Measurements from ENCODE around the gene SF3B4. TPM values are rescaled to one million over a fixed set of nuclear protein-coding genes. Genes with fewer than 3 reads are reported as not detected.

The SF3B4 gene
- total RNA-seq, 1 experiment from 2014 or later = 35.8 TPM

DNA sequence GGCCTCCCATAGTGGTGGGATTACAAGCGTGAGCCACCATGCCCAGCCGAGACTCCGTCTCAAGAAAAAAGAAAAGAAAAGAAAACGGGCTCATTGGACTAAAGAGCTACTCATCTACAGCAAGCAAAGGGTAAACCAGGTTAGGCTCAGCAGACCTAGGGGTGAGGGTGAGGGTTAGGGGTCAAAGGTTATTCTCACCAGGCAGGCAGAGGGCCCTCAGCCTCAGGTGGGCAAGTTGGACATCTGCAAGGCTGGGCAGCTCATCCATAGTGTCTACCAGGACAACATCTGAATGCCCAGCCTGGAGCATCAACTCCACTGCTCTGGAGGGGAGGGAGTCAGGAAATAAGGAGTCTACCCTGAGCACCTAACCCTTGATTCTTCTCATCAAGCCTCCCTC lies 5.6 kb upstream of the SF3B4 start:
- DNase-seq (ENCODE audit: low read depth) = no peak

DNA sequence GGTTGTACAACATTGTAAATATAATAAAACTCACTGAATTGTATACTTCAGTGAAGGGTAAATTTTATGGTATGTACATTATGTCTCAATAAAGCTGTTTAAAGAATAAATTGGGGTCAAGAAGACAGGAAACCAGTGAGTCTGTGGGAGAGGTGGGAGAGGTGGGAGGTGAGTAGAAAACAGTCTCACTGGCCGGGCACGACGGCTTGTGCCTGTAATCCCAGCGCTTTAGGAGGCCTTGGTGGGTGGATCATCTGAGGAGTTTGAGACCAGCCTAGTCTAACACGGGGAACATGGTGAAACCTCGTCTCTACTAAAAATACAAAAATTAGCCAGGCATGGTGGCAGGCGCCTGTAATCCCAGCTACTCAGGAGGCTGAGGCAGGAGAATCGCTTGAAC lies 4.9 kb upstream of the SF3B4 start:
- no peak for DNase-seq (ENCODE audit: low read depth)

DNA sequence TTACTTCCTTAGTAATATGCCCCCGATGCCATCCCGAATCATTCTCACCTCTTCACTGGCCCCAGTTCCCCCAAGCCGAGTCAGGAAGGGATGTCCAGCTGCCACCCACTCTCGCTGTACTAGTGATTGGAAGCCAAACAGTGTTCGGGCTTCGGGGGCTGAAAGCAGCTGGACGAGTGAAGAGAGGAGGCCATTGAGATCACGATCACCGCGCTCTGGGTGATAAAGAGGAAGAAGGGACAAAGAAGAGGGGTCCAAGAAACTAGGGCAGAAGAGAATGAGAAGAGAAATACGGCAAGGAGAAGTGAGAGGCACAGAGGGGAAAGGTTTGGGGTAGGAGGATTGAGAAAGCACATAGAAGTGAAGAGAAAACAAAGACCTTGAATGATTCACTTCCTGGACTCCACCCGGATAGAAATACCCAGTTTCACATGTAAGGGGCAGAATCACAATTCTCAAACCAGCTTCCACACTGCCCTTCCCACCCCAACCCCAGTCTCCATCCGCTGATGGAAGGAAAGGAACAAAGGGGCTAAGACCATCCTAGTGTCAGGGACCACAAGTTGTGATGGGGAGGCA lies 3.7 kb upstream of the SF3B4 start:
- peak; percentile 77 for DNase-seq (ENCODE audit: low read depth)

DNA sequence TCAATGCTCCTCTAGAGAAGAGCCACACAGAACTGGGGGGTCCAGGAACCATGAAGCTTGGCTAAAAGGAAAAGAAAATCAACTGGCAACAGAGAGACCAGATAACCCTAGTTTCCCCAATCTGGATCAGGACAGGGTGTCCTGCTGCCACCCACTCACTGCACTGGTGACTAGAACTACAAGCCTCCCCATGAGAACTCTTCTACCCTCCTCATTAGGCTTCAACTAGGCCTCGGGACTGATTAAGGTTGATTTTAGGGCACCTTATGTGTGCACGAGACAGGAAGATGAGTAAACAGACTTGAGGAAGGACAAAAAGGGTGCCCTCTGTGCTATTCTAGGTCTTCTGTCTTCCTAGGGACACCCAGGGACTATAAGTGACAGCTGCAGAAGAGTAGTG lies 2.3 kb upstream of the SF3B4 start:
- no peak for DNase-seq (ENCODE audit: low read depth)

DNA sequence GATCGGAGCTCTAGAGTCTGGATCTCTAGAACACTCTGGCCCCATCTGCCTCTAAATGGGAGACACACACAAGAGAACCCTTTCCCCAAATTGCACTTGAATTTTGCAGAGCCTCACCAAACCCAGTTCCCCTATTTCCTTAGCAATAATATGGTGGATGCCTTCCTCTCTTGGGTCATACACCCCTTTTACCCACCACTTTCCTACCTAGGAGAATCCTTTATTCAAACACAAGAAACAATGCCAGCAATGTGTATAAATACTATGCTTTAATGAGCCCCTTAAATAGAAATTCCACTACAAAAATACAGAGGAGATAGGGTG lies 760 bp upstream of the SF3B4 start:
- DNase-seq (ENCODE audit: low read depth) = no peak

DNA sequence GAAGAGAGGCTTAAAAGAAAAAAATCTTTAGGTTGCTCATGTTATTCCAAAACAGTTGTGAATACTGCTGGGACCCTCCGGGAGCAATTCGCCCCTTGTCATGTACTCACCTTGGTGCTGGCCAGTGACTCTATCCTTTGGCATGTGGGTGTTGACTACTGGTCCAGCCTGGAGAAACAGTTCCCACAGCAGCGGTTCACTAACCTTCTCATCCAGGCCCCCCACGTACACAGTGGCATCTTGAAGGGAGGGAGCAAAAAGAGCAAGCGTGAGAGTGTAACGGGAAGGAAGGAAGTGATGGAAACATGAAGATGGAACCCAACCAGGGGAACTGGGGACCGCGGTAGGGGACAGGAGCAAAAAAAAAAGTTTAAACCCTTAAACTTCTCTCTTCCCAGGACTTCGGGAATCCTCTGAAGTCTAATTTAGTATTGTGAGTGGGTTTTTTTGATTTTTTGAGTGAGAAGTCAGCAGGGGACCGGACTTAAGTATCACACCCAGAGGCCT lies 494 bp downstream of the SF3B4 start:
- DNase-seq (ENCODE audit: low read depth) = peak; percentile 21

DNA sequence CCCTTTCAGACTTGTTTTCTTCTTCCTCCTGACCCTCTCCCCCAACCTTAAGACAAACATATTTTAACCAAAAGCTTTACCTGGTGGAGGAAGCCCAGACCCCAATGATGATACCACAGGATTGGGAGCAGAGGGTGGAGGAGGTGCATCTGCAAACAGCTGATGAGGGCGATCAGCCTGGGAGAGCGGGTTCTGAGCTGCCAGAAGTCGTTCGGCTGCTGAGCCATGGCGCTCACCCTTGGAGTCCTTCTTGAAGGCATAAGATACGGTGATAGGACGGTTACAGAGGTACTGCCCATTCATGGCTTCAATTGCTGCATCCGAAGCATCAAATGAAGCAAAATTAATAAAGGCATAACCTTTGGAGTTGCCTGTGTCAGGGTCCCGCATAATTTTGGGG lies 1.3 kb downstream of the SF3B4 start:
- no peak for DNase-seq (ENCODE audit: low read depth)

DNA sequence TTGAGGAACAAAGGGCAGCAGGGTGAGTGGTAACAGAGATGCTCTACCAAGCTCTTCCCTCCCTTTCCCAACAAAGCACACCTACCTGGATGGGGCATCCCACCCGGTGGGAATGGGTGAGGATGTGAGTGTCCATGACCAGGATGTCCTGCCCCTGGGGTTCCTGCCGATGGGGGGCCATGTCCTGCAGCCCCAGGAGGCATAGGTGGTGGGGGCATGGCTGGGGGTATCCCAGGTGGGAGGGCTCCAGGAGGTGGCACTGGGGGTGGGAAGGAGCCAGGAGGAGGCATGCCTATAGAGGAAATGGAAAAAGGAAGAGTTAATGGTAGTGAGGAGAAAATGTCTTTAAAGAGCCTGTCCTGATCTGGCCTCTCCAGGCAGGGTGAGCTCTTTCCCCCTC lies 1.9 kb downstream of the SF3B4 start:
- no peak for DNase-seq (ENCODE audit: low read depth)

DNA sequence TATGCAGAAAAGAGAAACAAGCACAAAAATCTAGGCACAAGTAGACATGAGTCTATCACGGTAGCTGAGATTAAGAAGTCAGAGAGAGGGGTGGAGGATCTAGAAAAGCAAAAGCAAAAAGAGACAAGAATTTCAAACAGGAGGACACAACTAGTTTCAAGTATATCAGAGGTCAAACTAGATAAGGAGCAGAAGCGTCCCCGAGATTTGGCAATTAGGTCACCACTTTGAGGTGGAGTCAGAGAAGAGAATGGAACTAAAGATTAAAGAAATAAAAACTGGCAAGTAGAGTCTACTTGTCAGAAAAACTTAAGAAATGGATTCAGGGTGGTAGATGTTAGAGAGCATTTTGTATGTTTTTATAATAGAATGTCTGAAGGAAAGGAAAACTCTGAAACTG lies 2.3 kb downstream of the SF3B4 start:
- no peak for DNase-seq (ENCODE audit: low read depth)

DNA sequence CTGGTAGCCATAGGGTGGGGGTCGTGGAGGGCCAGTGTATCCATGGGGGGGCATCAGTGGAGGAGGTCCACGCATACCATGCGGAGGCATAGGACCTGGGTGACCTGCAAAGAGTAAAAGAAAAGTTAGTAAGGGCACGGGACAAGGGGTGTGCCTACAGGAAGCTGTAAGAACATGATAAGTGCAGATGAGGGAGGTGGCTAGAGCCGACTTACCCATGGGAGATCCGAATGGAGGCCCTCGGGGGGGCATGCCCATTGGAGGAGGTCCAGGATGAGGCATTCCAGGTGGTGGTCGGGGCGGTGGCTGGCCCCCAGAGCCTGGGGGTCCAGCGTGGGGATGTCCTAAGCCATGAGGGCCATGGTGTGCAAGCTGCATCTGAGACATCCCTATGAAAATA lies 4.0 kb downstream of the SF3B4 start:
- no peak for DNase-seq (ENCODE audit: low read depth)

DNA sequence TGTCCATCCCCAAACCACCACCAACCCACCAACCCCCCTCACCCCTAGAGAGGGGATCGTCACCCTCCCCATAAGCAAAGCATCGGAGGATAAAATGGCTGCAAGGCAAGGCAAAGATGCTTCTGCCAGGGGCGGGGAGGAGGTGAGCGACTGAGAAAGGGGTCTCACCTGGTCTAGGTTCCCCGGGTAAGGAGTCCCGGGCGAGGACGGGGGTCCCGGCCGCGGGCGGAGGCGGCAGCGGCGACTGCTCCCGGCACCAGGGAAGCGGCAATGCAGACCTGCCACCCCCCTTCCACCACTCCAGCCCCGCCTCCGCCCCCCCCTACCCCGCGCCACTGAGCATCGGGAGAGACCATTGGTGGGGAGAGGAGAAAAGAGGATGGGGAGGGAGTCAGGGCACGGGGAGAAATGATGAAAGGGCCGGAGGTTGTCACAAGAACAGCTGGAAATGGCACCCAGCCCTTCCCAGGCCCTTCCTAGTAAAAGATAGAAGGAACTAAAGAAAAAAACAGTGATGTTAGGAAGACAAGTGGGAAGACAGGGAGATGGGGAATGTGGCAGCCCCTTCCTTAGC lies 9.9 kb downstream of the SF3B4 start, which contains the start of gene SV2A:
TSS of gene SV2A (minus strand) at position 274 of the 574 bp plus-strand sequence. CDS start 4,004 bp downstream, outside the sequence.
- peak; percentile 53 for DNase-seq (ENCODE audit: low read depth)

DNA sequence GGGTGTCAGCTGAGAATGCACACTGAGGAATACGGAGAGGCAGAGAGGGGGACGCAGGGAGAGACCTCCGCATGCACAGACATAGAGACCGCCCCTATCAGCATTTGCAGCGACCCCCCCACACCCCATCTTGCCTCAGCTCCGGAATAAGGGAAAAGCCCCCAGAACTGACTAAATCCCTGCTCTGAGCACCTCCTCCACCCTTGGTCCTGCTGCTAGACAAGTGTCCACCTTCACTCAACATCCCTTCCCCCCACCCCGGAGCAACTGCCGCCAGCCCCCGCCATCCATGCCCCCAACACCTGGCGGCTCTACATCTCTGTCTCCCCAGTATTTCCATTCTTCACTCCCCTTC lies 10.7 kb downstream of the SF3B4 start:
- no peak for DNase-seq (ENCODE audit: low read depth)

DNA sequence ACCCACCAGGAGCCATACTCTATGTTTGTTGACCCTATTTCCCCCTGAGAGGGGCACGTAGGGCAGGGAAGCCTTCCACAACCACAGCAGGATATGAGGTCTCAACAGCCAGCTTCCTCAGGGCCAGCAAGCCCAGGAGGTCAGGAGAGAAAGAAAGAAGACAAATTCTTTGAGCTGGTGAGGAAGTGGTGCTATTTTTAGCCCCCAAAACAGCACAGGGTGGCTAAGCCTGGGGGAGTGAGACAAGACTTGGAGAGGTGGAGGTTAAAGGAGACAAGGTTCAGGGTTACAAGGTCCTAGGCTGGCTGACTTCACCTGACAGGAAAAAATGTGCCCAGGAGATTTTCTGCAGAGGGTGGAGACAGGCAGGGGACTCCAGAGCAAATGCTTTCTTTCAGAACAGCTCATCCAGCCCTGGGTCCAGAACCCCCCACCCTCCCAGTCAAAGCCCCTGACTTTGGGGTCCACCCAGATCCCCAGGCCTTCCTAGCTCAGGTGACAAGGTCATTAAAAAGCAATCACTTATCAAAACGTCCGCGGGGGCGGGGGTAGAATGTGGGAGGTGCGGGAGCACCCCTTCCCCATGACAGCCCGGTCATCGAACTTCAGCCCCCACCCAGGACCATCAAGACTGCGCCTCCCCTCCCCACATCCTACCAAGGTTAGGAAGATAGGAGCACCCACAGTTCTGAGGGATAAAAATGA lies 11.3 kb downstream of the SF3B4 start:
- DNase-seq (ENCODE audit: low read depth) = no peak

DNA sequence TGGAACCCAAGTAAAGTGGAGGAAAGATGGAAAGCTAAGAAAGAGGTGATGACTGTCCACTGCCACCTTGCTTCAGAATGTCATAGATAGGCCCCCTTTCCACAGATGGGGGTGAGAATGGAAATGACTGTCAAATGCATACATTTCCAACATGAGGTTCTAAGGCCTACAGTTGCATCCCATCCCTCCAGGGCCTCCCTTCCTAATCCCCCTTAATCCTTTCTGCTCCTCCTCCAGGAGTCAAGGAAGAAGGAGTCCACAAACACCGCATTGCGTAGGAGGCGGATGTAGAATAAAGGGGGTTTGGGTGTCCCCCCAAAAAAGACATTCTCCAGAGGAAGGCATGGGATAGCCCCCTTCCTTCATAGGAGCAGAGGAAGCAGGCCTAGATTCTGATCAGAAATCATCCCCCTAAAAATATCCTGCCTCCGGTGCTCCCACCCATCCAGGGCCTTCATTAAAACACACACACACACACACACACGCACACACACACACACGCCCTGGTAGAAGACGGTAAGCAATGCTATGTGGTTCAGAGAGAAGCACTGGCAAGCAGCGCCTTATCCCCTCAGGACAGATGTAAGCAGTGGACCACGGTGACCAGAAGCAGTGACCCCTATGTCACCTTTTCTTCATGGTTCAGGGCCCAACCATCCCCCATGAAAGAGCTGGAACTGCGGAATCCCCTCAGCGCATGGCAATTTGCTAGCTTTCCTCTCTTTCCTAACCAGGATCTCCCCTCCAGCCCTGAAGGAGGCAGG lies 12.0 kb downstream of the SF3B4 start:
- no peak for DNase-seq (ENCODE audit: low read depth)

DNA sequence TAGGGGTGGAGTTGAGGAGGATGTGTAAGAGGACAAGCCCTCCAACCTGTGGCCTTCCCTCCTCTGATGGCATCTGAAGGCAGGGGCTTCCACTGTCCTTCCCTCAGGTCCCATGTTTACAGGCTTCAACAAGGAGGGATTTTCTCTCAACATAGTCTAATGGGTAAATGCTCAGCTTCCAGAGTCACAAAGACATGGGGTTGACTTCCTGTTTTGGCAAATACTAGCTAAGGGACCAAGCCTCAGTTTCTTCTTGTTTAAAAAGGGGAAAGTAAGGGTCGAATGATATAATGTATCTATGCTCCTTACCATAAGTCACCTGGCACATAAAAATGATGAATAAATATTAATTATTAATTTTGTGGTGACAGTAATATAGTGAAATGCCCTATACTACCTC lies 13.1 kb downstream of the SF3B4 start:
- no peak for DNase-seq (ENCODE audit: low read depth)

DNA sequence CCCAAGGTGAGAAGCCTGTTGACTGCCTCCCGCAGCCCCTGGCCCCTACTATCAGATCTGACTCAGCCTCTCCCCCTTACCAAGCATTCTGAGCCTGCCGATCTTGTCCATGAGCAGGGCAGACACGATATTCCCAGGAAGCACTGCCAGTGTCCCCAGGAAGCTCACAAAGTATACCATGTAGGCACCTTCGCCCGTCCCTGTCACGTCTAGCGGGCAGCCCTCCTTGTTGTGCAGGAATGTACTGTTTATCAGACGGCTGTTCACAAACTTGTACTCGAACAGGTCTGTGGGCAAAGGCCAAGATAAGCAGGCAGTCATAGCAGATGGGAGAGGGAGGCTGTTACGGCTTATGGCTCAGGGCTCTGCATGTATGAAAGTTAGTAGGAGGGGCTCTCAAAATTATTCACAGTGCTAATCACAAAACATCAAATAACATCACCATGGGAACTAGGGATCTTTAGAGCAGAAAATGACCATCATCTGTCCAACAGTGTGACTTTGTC lies 21.0 kb downstream of the SF3B4 start:
- DNase-seq (ENCODE audit: low read depth) = no peak

DNA sequence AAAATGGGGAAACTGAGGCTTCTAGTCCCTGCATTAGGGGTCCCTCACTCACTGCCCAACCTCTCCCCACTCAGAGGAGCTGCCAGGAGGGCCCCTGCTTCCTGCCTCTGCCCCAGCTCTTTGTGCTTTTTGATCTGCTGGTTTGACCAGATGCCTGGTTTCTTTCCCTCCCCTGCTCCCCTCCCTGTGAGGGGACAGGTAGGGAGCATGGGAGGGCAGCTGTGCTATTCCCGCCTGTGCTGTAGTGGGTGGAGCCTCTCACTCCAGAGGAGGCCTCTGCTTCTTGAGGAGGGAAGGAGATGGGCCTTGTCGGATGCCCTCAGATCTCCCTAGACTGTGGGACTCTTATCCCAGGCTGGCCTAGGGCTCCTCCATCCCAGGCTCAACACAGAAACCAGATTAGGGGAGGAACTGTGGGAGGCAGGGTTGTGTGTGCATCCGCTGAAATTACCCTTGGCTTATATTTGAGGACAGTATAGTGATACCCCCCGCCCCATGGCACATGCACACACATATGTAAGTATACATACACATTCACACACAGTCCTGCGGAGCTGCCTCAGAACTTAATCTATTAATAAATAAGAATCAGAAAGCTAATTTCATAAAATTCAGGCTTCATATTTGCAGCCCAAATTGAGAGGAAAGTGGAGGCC lies 23.6 kb downstream of the SF3B4 start:
- DNase-seq (ENCODE audit: low read depth) = no peak

DNA sequence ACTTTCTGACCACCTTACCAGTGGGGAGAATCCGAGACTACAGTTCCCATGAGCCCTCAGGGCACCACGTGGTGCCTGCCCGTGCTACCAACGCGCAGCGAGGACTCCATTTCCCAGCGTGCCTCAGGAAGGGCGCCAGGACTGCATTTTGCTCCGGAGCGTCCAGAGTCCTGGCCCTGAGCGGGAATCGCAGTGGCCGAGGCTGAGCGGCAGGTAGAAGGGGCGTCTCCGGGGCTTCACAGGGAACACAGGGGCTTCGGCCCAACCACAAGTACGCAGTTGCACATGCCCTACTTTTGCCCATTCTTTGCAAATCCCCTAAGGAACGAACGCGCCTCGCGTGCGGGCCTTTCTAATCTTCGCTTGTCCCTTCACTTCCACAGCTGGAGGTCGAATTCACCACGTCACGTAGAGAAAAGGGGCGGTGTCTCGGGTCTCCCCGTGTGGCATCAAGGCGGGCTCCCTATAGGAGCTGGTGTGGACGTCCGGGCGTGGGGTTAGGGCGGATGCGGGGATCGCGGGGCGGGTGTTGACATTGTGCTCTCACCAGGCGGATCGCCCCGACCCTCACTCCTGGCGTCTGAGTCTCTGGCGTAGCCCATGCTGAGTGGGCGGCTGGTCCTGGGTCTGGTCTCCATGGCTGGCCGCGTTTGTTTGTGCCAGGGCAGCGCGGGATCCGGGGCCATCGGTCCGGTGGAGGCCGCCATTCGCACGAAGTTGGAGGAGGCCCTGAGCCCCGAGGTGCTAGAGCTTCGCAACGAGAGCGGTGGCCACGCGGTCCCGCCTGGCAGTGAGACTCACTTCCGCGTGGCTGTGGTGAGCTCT lies 27.9 kb downstream of the SF3B4 start, which contains the start of gene BOLA1:
TSS of gene BOLA1 (plus strand) at position 109 of the 825 bp plus-strand sequence. CDS start at position 601, 492 bp downstream.
- DNase-seq (ENCODE audit: low read depth) = peak; percentile 89

DNA sequence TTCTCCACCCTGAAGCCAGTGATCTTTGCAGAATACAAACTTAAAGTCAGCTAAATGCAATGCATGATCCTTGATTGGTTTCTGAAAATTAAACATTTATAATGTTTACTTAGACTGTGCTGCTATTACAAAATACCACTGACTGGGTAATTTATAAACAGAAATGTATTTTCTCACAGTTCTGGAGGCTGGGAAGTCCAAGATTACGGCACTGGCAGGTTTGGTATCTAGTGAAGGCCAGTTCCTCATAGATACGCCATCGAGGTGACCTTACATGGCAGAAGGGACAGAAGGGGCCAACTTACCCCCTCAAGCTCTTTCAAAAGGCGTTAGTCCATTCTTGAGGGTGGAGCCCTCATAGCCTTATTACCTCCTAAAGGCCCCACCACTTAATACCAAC lies 31.0 kb downstream of the SF3B4 start:
- no peak for DNase-seq (ENCODE audit: low read depth)

DNA sequence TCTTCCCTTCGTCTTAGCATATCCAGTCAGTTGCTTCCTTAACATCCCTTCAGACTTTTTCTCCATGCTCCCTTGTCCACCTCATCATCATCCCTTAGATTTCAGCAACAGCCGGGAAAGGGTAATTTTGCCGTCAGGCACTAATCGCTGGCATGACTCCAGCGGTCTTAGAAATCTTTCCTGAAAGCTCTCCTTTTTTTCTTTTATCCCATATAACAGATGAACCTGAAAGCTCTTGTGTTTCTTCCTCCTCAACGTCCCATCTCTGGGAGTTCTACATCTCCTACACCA lies 38.7 kb downstream of the SF3B4 start:
- DNase-seq (ENCODE audit: low read depth) = peak; percentile 53

Data from HT1080 (cell line).